GM10266 (cell line): ENCODE measurements around the gene AVPR1B.

Experiments
- DNase-seq: peaks from one replicate; pipeline ENCODE4 v3.0.0; 2012; ENCODE audit errors: extremely low spot score
- CTCF ChIP-seq: IDR thresholded peaks from 2 replicates; pipeline ENCODE4 v1.5.1; 2012; ENCODE audit warnings: mild to moderate bottlenecking, low read depth; ENCODE audit not compliant: control insufficient read depth, insufficient read depth; ENCODE audit errors: missing control alignments

Gene AVPR1B

GRCh38 chr1:206121269-206121668, 4.1 kb upstream of the AVPR1B start:
- DNase-seq, result no peak
- no peak for TF ChIP-seq CTCF

- no peak for DNase-seq
- no peak for TF ChIP-seq CTCF
These were observed 3.2 kb upstream of the AVPR1B start for GRCh38 chr1:206120406-206120805.

- TF ChIP-seq CTCF, result no peak
- no peak for DNase-seq
These were observed 376 bp downstream of the AVPR1B start for GRCh38 chr1:206116873-206117150.

- no peak for TF ChIP-seq CTCF
- no peak for DNase-seq
These were observed 856 bp downstream of the AVPR1B start for GRCh38 chr1:206116191-206116872.

- TF ChIP-seq CTCF, result no peak
- no peak for DNase-seq
These were observed 1.4 kb downstream of the AVPR1B start for GRCh38 chr1:206115791-206116190.

GRCh38 chr1:206114692-206115640, 2.2 kb downstream of the AVPR1B start:
- DNase-seq, result no peak
- TF ChIP-seq CTCF, result no peak

GRCh38 chr1:206112600-206113301, 4.4 kb downstream of the AVPR1B start:
- no peak for TF ChIP-seq CTCF
- DNase-seq, result no peak
